Panc1 (cell line): ENCODE results near the gene COL23A1. TPM values are rescaled to one million over a fixed set of nuclear protein-coding genes. Genes with fewer than 3 reads are reported as not detected.

Source experiments
- ATAC-seq: fragments of 200-7000 bp; cut with Tn5 transposase; 2 replicates; pipeline ENCODE4 v1.9.1; 2020; ENCODE audit warnings: mild to moderate bottlenecking, moderate library complexity
- BruUV-seq: library from RNA; stranded (reverse); fragments of 400-500 nt; replicated peaks from 2 replicates; lab custom pipeline; 2021; lab: Mats Ljungman, UMichigan
- CTCF ChIA-PET: fragments of 300-600 bp; sonication (Branson Sonifier 250); formaldehyde crosslinking; loops from one replicate; lab custom pipeline; 2022; ENCODE audit warnings: antibody characterized with exemption; lab: Charles Lee
- POLR2A ChIA-PET: fragments of 300-600 bp; sonication (Branson Sonifier 250); formaldehyde crosslinking; loops from one replicate; lab custom pipeline; 2022; ENCODE audit warnings: antibody characterized with exemption; lab: Charles Lee
- DNase-seq: peaks from one replicate; pipeline ENCODE4 v3.0.0-alpha.2; 2010; ENCODE audit warnings: low read depth, low spot score
- H3K27ac ChIP-seq: 2 replicates; pipeline ENCODE4 v1.5.1; 2011; ENCODE audit warnings: mild to moderate bottlenecking, low read length, inconsistent platforms
- H3K27me3 ChIP-seq: fragments of 200-500 bp; sonication (Bioruptor generic); 2 replicates; pipeline ENCODE4 v1.6.0; 2014; ENCODE audit warnings: low read length, inconsistent platforms; ENCODE audit not compliant: control insufficient read depth, insufficient read depth
- H3K36me3 ChIP-seq: fragments of 200-500 bp; sonication (Bioruptor generic); 2 replicates; pipeline ENCODE4 v1.5.1; 2014; ENCODE audit warnings: inconsistent platforms, mild to moderate bottlenecking, low read length, moderate library complexity; ENCODE audit not compliant: control insufficient read depth, insufficient read depth
- H3K4me1 ChIP-seq: 2 replicates; pipeline ENCODE4 v1.5.1; 2011; ENCODE audit warnings: inconsistent platforms, mild to moderate bottlenecking, low read length, moderate library complexity; ENCODE audit not compliant: control insufficient read depth, insufficient read depth
- H3K4me3 ChIP-seq, 2 experiments: 2 replicates each; pipeline ENCODE4 v1.5.1; 2011 to 2012; ENCODE audit warnings: low read depth in 2 of 2, low read length in 2 of 2, mild to moderate bottlenecking in 2 of 2, inconsistent platforms in 1 of 2, moderate library complexity in 1 of 2
- H3K9me3 ChIP-seq: fragments of 200-500 bp; sonication (Bioruptor generic); 2 replicates; pipeline ENCODE4 v1.5.1; 2014; ENCODE audit warnings: low read depth, mild to moderate bottlenecking, inconsistent platforms, low read length, moderate library complexity; ENCODE audit not compliant: control insufficient read depth, insufficient read depth
- CTCF ChIP-seq: fragments of 450-650 bp; IDR thresholded peaks from 2 replicates; pipeline ENCODE4 v1.5.1; 2017; ENCODE audit warnings: mild to moderate bottlenecking
- POLR2AphosphoS5 ChIP-seq: IDR thresholded peaks from 2 replicates; pipeline ENCODE4 v1.6.1; 2012; ENCODE audit warnings: mild to moderate bottlenecking, low read depth, low read length, moderate library complexity
- SIN3A ChIP-seq: IDR thresholded peaks from 2 replicates; pipeline ENCODE4 v1.6.1; 2012; ENCODE audit warnings: low read depth, mild to moderate bottlenecking, low read length, moderate library complexity, borderline replicate concordance; ENCODE audit not compliant: insufficient read depth
- TCF7L2 ChIP-seq: IDR thresholded peaks from 2 replicates; pipeline ENCODE4 v1.6.1; 2011; ENCODE audit warnings: mild to moderate bottlenecking, low read depth, low read length, inconsistent platforms
- in situ Hi-C: cut with HindIII; loops from 2 replicates; pipeline ENCODE4 v1.10.0; 2016; ENCODE audit warnings: low sequenced_read_pairs, low pct_unique_long_range_greater_than_20kb
- intact Hi-C: fragments of 100-400 bp; cut with micrococcal nuclease; formaldehyde crosslinking; loops from one replicate; pipeline ENCODE4 v1.10.0; 2022; ENCODE audit not compliant: unreplicated experiment
- total RNA-seq: library from RNA; stranded (reverse); gene quantifications from one replicate; pipeline ENCODE4 v1.2.1, GENCODE V29; 2021; ENCODE audit not compliant: unreplicated experiment
- TF ChIP-seq, protein P1 (sequence below), 2 experiments: IDR thresholded peaks; 2 replicates each; pipeline ENCODE4 v1.6.1; 2011 to 2012; ENCODE audit warnings: low read depth in 2 of 2, control low read depth in 1 of 2, low read length in 1 of 2, mild to moderate bottlenecking in 1 of 2, moderate library complexity in 1 of 2; ENCODE audit not compliant: insufficient read depth in 1 of 2

The COL23A1 gene
- total RNA-seq, 1 experiment from 2014 or later, result 0.05 TPM

DNA sequence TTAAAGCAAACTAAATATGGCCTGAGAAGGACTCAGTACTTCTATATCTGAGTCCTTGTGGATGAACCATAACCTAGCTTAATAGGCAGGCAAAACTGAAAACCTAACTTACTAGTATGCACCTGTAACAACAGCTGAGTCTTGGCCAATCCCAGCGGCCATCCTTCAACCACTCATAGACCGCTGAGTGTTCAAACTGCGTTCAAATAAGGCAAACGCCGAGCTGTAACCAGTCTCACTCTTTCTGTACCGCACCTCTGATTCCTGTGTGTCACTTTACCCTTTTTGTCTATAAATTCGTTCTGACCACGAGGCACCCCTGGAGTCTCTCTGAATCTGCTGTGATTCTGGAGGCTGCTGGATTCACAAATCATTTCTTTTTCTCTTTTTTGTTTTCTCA is 170.5 kb downstream of the COL23A1 start:
- Histone ChIP-seq H3K4me3 (no peak overlapping the region), H3K36me3 (no peaks in the 10 kb centered on the region), H3K27me3 (no peaks in the 10 kb centered on the region), H3K9me3 (no peaks in the 10 kb centered on the region), H3K27ac (no peak overlapping the region), H3K4me1 (no peaks in the 10 kb centered on the region; the same call in 1 of the 2 replicates)
- ATAC-seq (no peak), DNase-seq (no peak)
- ChIA-PET CTCF (interaction anchor here (0.6 to 0.8 kb wide), 2 partner anchors 136 to 460 kb away, joined by 5 to 9 read pairs; no protein-coding TSS in a partner anchor), POLR2A (no interaction called here)
- in situ Hi-C loops, result no loop called here
- intact Hi-C loops, result no loop called here
- TF ChIP-seq, protein P1, sequence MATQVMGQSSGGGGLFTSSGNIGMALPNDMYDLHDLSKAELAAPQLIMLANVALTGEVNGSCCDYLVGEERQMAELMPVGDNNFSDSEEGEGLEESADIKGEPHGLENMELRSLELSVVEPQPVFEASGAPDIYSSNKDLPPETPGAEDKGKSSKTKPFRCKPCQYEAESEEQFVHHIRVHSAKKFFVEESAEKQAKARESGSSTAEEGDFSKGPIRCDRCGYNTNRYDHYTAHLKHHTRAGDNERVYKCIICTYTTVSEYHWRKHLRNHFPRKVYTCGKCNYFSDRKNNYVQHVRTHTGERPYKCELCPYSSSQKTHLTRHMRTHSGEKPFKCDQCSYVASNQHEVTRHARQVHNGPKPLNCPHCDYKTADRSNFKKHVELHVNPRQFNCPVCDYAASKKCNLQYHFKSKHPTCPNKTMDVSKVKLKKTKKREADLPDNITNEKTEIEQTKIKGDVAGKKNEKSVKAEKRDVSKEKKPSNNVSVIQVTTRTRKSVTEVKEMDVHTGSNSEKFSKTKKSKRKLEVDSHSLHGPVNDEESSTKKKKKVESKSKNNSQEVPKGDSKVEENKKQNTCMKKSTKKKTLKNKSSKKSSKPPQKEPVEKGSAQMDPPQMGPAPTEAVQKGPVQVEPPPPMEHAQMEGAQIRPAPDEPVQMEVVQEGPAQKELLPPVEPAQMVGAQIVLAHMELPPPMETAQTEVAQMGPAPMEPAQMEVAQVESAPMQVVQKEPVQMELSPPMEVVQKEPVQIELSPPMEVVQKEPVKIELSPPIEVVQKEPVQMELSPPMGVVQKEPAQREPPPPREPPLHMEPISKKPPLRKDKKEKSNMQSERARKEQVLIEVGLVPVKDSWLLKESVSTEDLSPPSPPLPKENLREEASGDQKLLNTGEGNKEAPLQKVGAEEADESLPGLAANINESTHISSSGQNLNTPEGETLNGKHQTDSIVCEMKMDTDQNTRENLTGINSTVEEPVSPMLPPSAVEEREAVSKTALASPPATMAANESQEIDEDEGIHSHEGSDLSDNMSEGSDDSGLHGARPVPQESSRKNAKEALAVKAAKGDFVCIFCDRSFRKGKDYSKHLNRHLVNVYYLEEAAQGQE (IDR thresholded peaks at IDR 0.05; ENCODE audit: insufficient read depth in 1 of 2, low read depth in 2 of 2, low read length in 1 of 2), result no peak
- TF ChIP-seq TCF7L2 (no peak), POLR2AphosphoS5 (no peak), CTCF (no peak), SIN3A (no peak)
- no TSS peak for BruUV-seq

GRCh38 chr5:178419196-178419595 is 171.0 kb downstream of the COL23A1 start:
- ChIA-PET CTCF (interaction anchor here (0.6 kb wide), 1 partner anchor 460 kb away, joined by 9 read pairs; no protein-coding TSS in a partner anchor), POLR2A (no interaction called here)
- Histone ChIP-seq H3K27ac (no peak overlapping the region), H3K4me1 (no peaks in the 10 kb centered on the region; the same call in 1 of the 2 replicates), H3K9me3 (no peaks in the 10 kb centered on the region), H3K4me3 (no peak overlapping the region), H3K27me3 (no peaks in the 10 kb centered on the region), H3K36me3 (no peaks in the 10 kb centered on the region)
- intact Hi-C loops, result no loop called here
- no peak for ATAC-seq
- TF ChIP-seq TCF7L2, result no peak
- TF ChIP-seq CTCF, result no peak
- TF ChIP-seq, protein P1 (IDR thresholded peaks at IDR 0.05; ENCODE audit: insufficient read depth in 1 of 2, low read depth in 2 of 2, low read length in 1 of 2), result no peak
- no peak for TF ChIP-seq POLR2AphosphoS5
- TF ChIP-seq SIN3A, result no peak
- no TSS peak for BruUV-seq
- no peak for DNase-seq
- in situ Hi-C loops, result no loop called here
